K562 (cell line): ENCODE data around the gene HNRNPA3.

Source experiments
- CREB5 ChIP-seq: fragments of 250-450 bp; sonication (Bioruptor Pico); IDR thresholded peaks from 2 replicates; pipeline ENCODE4 v1.5.0; 2020; ENCODE audit warnings: mild to moderate bottlenecking
- CTCF ChIP-seq, 3 experiments: IDR thresholded peaks in 2 of 3; conservative IDR thresholded peaks in 1 of 3; 2 replicates each; pipeline ENCODE4 v1.5.1; 2011 to 2012; ENCODE audit warnings: low read length in 3 of 3, mild to moderate bottlenecking in 3 of 3, control low read depth in 2 of 3, improper control_type of control experiment in 1 of 3, inconsistent platforms in 1 of 3, low read depth in 1 of 3, mixed read lengths in 1 of 3, moderate library complexity in 1 of 3; ENCODE audit not compliant: insufficient read depth in 2 of 3
- EP300 ChIP-seq: IDR thresholded peaks from 2 replicates; pipeline ENCODE4 v1.6.1; 2012; ENCODE audit warnings: low read length, improper control_type of control experiment
- KDM5B ChIP-seq: fragments of 200-600 bp; sonication (generic); IDR thresholded peaks from 2 replicates; pipeline ENCODE4 v1.6.1; 2012; ENCODE audit warnings: low read depth, mild to moderate bottlenecking, moderate library complexity, low read length, control low read depth, inconsistent platforms; ENCODE audit not compliant: insufficient replicate concordance
- MEF2D ChIP-seq: conservative IDR thresholded peaks from 2 replicates; pipeline ENCODE4 v1.6.1; 2016; ENCODE audit warnings: low read depth, missing genetic modification characterization, missing compliant biosample characterization
- POLR2AphosphoS5 ChIP-seq: IDR thresholded peaks from 2 replicates; pipeline ENCODE4 v1.6.1; 2011; ENCODE audit warnings: mild to moderate bottlenecking, low read depth, low read length, moderate library complexity; ENCODE audit not compliant: control insufficient read depth, insufficient read depth
- RCOR1 ChIP-seq, 2 experiments: IDR thresholded peaks; 2 replicates each; pipeline ENCODE4 v1.6.1; 2012; ENCODE audit warnings: low read depth in 2 of 2, low read length in 2 of 2, borderline replicate concordance in 1 of 2, improper control_type of control experiment in 1 of 2
- REST ChIP-seq, 2 experiments: fragments of 450-650 bp; formaldehyde crosslinking in 1 of 2; IDR thresholded peaks; 2 replicates each; pipeline versions ENCODE4 v1.4.0 to v1.6.1; 2014 to 2020; ENCODE audit warnings: mild to moderate bottlenecking in 2 of 2, borderline replicate concordance in 1 of 2, low read depth in 1 of 2
- RNF219 ChIP-seq: fragments of 250-450 bp; sonication (Bioruptor Pico); IDR thresholded peaks from 2 replicates; pipeline ENCODE4 v1.5.0; 2022; ENCODE audit warnings: mild to moderate bottlenecking
- ZFP36 ChIP-seq: fragments of 150-350 bp; IDR thresholded peaks from 2 replicates; pipeline ENCODE4 v1.6.1; 2018; ENCODE audit warnings: low read length, low read depth; ENCODE audit not compliant: partially characterized antibody

- TF ChIP-seq RCOR1 (IDR thresholded peaks at IDR 0.05; ENCODE audit: borderline replicate concordance in 1 of 2, low read depth in 2 of 2, low read length in 2 of 2) (no peak), POLR2AphosphoS5 (no peak), KDM5B (no peak), ZFP36 (no peak), CREB5 (no peak), EP300 (no peak), MEF2D (tag) (no peak), RNF219 (no peak), CTCF (IDR thresholded peaks at IDR 0.05 in 2 of 3, conservative IDR thresholded peaks at IDR 0.05 in 1 of 3; ENCODE audit: insufficient read depth in 2 of 3, low read depth in 1 of 3, low read length in 3 of 3) (no peak), REST (IDR thresholded peaks at IDR 0.05; ENCODE audit: borderline replicate concordance) (no peak), REST (CRISPR knock-in tag; IDR thresholded peaks at IDR 0.05; ENCODE audit: low read depth) (no peak)
Observed at GRCh38 chr2:177190941-177191340, 21.7 kb upstream of the HNRNPA3 start.
